Transverse colon (tissue), 4 donors: ENCODE data around the gene FSTL1.

Source experiments
- CTCF ChIP-seq, 5 experiments: fragments of 200-600 bp in 3 of 5; fragments of 450-650 bp in 2 of 5; sonication (generic) in 3 of 5; IDR thresholded peaks; 1 replicate in 2 of 5; 2 replicates in 3 of 5; pipeline ENCODE4 v1.5.1; 2016 to 2017; ENCODE audit warnings: antibody characterized with exemption in 5 of 5, inconsistent platforms in 3 of 5, mild to moderate bottlenecking in 2 of 5, moderate library complexity in 1 of 5
- POLR2A ChIP-seq: fragments of 450-650 bp; IDR thresholded peaks from one replicate; pipeline ENCODE4 v1.6.1; 2016; ENCODE audit warnings: antibody characterized with exemption, mild to moderate bottlenecking, moderate library complexity
- POLR2AphosphoS5 ChIP-seq, 3 donors: sonication (generic); formaldehyde crosslinking; IDR thresholded peaks; one replicate each; pipeline ENCODE4 v1.6.1; 2016; ENCODE audit warnings: antibody characterized with exemption in 3 of 3

- TF ChIP-seq CTCF (IDR thresholded peaks at IDR 0.05) (no peak), POLR2A (no peak), POLR2AphosphoS5 (IDR thresholded peaks at IDR 0.05) (no peak)
These were observed 8.4 kb upstream of the FSTL1 start for GRCh38 chr3:120459196-120459595.
